GM18507 (cell line): ENCODE results near the gene C1orf167.

Experiments
- DNase-seq: peaks from one replicate; pipeline ENCODE4 v3.0.0; 2011; ENCODE audit warnings: low read depth; ENCODE audit not compliant: insufficient read length; ENCODE audit errors: extremely low spot score
- FAIRE-seq: peaks from 2 replicates; lab custom pipeline; 2011; peaks lifted over from hg19 to GRCh38; lab: Jason Lieb, UNC

C1orf167 gene

DNA sequence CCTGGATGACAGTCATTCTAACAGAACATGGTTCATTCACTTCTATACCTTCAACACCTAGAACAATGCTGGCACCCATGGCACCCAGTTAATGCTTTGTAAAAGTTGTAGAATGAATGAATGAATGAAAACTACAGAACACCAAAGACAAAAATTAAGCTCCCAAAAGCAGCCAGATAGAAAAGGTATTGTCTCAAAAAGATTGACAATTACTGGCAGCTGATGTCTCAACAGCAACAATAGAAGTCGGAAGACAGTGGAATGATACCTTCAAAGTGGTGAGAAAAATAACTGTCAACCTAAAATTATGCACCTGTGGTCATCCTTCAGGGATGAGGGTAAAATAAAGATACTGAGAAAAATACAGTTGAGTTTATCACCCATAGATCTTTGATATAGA lies 4.9 kb upstream of the C1orf167 start:
- FAIRE-seq (no peak), DNase-seq (no peak)

DNA sequence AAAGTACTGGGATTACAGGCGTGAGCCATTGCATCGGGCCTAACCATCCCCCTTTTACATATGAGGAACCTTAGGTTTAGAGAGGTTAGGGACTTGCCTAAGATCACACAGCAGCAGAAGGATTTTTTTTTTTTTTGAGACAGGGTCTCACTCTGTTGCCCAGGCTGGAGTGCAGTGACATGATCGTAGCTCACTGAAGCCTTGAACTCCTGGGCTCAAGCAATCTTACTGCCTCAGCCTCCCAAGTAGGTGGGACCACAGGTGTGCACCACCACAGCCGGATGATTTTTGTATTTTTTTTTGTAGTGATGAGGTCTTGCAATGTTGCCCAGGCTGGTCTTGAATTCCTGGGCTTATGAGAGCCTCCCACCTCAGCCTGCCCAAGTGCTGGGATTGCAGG lies 2.2 kb upstream of the C1orf167 start:
- no peak for DNase-seq
- FAIRE-seq, result no peak

DNA sequence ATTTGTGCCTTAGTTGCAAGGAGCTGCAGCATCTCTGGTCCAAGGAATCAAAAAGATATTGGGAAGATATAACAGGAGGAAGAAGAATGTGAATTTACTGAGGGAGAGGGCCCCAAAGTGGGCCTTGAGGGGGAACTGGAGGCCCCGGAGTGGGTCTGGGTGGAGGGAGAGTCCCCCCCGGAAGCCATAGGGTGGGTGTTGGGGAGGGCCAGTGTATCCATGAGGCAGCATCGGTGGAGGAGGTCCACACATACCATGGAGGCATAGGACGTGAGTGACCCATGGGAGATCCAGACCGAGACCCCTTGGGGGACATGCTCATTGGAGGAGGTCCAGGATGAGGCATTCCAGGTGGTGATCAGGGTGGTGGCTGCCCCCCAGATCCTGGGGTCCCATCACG lies 708 bp upstream of the C1orf167 start:
- FAIRE-seq (no peak), DNase-seq (no peak)

DNA sequence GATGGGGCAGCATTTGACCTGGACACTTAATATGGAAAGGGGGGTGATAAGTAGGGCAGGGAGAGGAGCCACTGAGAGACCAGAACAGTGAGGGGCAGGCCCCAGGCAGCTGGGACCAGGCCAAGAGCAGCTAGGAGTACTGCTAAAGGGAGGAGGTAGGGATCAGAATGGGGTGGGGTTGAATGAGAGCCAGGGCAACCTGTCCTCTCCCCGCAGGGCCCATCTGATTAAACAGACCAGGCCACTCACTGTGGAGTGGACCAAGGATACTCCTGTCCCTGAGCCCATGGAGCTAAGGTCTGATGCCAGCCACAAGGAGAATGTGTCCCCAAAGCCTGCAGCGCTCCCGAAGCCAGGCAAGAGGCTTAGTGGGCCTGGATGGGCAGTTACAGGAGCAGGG lies 2.1 kb downstream of the C1orf167 start:
- DNase-seq, result no peak
- no peak for FAIRE-seq

DNA sequence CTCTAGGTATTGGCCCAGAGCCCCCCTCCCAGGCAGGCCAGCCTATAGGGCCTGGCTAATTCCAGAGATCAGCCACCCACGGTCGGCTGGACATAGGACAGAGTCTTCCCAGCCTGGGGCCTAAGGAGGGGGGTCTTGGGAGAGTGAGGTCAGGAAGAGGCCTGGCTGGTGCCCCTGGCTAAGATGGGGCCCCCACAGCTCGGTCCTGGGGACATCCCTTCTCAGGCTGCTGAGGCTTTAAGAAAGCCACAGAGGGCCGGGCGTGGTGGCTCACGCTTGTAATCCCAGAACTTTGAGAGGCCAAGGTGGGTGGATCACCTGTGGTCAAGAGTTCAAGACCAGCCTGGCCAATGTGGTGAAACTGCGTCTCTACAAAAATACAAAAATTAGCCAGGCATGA lies 2.5 kb downstream of the C1orf167 start:
- DNase-seq (no peak), FAIRE-seq (no peak)

DNA sequence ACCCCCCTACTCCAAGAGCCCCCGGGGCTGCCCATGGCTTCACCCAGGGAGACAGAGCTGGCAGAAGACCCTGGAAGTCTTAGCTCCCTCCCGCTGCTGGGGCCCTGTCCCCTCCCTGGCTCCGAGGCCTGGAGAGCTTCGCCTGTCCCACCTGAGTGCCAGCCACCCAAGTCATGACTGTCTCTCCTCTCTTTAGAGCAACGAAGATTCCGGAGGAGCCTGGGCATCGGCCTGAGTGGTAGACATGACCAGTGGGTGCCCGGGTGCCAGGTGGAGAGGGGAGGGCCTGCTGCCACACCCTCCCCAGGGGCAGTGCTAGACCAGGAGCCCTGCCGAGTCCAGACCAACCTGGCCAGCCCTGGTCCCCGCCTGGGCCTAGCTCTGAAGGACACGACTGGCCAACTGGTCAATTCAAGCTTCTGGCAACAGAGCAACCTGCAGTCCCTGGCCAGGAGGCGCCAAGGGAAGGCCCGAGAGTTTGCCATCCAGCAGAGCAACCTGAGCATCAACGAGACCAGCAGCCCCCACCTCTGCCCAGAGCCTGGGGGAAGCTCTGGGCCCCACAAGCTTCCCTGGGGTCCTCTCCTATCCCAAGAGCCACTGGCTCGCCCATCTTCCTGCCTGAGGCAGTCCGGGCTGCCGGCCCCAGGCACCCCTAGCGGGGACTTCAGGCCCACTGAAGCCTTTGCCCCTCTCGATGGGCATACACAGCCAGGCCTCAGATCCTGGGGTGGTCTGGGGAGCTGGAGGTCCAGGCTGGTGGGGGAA lies 3.9 kb downstream of the C1orf167 start:
- FAIRE-seq, result no peak
- no peak for DNase-seq

DNA sequence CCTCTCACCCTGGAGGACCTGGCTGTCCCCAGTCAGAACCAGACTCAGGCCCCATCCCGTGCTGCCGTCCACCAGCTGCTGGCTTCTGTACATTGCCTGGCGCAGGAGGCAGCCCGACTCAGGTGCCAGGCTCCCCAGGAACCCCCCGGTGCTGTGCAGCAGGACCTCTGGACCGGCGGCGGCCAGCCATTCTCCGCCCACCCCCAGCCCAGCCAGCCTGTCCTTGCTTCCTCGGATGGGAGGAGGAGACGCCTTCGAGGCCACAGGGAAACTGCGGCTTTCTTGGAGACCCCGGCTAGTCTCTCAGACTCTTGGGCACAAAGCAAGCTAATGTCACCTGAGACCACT lies 4.4 kb downstream of the C1orf167 start:
- no peak for FAIRE-seq

DNA sequence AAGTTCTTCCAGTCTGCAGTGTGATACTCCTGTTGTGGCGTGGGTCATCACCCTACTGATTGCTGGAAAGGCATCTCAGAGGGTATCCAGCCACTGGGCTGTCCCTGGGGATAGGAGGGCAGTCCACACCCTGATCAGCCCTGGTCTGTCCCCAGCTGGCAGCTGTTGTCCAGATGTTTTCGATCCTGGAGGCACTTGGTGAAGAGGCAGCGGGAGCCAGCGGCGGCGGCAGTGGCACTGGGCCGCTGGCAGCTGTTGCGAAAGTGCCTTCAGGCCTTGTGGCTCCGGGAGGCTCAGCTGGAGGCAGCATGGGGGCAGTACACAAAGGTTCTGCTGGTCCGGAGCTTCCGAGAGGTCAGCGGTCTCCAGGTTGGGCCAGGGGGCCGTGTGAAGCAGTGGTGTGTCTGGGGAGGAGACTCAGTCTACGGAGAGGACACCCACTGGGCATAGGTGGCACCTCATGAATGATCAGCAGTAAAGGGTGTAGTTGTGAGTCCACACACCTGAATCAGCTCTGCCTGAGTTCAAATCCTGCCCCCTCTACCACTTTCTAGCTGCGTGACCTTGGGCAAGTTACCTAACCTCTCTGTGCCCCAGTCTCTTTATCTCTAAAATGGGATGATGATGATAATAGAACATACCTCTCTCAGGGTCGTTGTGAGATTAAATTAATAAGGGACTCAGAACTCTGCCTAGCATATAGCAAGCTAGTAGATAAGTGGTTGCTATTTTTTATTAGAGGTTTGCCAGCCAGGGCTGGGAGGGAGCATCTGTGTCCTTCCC lies 6.1 kb downstream of the C1orf167 start:
- DNase-seq, result no peak
- FAIRE-seq, result no peak

More for the DNA sequence above, 4.4 kb downstream of the C1orf167 start:
- no peak for DNase-seq

DNA sequence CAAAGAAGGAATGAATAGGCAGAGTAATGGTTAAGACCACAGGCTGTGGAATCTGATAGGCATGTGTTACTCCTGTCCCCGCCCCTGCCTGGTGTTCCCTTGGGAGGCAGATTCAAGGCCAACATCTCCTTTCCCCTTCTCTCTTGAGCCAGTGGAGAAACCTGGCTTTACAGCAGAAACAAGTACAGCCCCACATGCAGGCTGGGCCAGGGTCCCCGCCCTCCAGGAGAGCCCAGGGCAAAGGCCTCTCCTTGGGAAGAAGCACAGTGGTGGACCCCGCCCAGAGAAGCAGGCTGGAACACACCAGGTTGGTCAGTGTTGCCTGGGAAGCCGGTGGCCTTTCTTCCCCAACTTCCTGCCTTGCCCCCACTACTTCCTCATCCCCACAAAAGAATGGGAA lies 6.8 kb downstream of the C1orf167 start:
- FAIRE-seq (no peak), DNase-seq (no peak)

DNA sequence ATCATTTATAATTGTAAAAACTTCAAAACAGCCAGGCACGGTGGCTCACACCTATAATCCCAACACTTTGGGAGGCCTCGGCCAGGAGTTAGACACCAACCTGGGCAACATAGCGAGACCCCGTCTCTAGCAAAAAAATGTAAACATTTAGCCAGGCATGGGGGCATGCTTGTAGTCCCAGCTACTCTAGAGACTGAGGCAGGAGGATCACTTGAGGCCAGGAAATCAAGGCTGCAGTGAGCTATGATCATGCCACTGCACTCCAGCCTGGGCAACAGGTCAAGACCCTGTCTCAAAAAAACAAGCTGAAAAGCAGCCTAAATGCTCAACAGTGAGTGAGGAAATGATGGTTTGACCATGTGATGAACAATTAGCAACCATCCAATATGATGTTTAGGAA lies 7.3 kb downstream of the C1orf167 start:
- DNase-seq, result no peak
- no peak for FAIRE-seq

DNA sequence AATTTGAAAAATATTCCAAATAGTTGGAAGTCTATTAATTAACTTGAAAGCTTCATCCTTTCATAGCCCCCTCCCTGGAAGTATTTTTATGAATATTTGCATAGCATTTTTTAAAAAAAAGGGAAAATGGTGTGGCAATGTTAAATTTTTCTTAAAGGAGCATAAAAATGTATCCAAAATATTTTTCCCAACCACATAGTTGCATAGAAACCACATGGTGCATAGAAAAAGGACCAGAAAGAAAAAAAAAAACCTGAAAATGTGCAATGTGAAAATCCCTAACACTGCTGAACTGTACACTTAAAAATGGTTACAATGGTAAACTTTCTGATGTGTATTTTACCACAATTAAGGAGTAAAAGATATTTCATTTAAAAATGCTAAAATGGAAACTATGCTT lies 8.0 kb downstream of the C1orf167 start:
- FAIRE-seq (no peak), DNase-seq (no peak)

DNA sequence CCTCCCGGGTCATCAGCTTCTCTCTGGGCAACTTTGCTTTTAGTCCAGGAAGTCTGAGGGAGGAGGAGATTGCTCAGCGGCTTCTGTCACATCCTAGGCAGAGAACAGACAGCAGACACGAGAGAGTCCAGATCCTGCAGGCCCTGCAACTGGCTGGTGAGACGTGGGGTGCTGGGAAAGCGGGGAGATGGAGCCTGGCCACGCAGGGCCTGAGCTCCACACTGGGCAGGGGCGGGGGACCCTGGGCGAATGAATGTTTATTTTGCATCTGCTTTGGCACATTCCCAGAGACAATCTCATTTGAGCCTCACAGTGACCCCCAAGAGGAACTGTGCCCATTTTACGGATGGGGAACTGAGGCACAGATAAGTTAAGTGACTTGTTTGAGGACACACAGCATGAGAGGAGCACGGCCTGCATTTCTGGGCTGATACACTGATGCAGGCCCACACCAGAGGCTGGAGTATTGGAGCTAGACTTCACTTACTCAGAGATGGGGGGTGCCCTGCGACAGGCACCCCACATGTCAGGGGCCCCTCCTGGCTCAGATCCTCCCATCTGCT lies 9.6 kb downstream of the C1orf167 start:
- FAIRE-seq, result no peak
- DNase-seq, result no peak

DNA sequence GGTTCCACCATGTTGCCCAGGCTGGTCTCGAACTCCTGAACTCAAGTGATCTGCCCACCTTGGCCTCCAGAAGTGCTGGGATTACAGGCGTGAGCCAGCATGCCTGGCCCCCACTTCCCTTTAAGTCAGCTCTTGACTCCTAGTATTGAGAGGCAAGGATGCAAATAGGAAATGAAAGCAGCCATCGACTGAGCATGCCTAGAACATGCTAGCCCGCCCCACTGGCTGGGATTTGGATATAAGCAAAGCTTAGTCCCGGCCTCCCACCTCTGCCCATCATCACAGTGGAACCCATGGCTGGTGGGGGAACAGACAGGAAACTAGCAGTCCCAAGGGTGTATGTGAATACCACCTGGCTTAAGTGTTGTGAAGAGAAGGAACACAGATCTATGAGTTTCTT lies 10.5 kb downstream of the C1orf167 start:
- FAIRE-seq (no peak), DNase-seq (no peak)

DNA sequence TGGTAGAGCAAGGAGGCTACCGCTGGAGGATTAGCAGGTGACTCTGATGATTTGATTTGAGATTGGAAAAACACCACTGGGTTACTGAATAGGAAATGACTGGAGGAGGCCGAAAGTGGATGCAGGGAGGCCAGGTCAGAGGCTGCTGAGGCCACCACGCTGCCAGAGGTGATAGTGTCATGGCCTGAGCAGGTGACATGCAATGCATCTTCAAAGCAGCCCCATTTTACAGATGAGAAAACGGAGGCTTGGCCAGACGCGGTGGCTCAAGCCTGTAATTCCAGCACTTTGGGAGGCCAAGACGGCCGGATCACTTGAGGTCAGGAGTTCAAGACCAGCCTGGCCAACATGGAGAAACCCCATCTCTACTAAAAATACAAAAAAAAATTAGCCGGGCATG lies 12.8 kb downstream of the C1orf167 start:
- DNase-seq (no peak), FAIRE-seq (no peak)

DNA sequence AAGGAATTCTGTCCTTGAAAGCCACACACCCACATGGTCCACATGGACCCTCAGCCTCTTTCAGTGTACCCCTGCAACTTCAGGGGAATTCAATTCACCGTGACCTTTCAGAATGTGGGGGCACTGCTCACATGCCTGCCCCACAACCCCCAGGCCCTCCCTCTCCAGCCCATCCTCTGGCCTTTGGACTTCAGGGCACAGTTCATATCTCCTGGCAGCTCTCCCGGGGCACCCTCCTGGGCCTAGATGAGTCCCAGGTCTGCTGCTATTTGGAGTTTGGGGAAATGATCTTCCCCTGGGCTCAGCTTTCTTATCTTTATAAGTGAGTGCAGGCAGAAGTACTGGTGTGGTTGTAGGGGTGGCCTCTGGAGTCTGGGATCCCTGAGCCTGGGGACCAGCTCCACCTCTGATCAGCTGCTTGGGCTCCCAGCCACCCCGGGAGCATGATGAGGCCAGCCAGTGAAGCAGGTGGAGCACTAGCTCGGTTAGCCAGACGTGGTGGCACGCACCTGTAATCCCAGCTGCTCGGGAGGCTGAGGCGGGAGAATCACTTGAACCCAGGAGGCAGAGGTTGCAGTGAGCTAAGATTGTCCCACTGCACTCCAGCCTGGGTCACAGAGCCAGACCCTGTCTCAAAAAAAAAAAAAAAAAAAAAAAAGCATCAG lies 15.8 kb downstream of the C1orf167 start:
- FAIRE-seq (no peak), DNase-seq (no peak)

DNA sequence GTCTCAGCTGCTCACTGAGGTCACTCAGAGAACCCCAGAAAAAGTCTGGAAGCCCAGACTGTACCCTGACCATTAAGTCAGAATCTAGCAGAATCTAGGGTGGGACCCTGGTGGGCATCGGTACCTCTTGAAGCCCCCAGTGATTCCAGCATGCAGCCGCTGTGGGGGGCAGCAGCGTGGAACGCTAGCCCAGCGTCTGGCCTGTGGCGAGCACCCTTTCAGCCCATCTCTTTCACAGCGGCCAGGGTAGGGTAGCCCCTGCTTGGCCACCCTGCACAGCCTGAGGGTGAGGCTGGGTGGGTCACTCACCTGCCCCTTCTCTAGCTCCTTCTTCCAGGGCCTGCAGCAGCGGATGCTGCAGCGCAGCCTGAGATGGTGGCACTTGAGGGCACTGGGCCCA lies 16.3 kb downstream of the C1orf167 start:
- FAIRE-seq, result no peak
- DNase-seq, result no peak

DNA sequence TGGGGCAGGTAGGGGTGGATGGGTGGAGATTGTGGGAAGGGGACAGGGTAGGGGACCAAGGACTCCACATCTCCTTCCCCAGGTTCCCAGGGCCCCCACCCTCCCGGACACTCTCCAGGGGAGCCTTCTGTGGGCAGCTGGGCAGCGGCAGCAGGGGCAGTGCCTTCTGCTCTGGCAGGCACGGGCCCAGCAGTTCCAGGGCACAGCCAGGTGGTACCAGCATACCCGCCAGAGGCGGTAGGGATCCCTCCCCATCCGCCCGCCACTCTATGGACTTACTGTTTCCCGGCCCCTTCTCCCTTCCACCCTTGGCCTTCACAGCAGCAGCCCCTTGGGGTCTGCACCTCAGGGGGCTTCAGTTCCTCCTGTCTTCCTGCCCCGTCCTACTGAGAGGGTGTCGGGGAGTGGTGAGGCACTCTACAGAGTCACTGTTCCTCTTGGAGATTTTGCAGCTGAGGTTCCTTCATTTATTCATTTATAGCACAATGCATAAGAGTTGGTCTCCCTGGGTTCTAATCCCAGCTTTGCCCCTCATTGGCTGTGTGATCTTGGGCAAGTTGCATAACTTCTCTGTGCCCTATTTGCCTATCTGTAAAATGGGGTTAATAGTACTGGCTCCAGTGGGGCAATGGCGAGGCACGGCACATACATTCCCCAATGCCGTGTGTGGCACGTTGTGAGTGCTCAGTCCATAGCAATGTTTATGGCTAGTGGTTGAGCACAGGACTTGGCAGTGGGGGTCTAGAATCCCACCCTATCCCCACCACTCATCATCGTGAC lies 17.0 kb downstream of the C1orf167 start:
- FAIRE-seq, result no peak

DNA sequence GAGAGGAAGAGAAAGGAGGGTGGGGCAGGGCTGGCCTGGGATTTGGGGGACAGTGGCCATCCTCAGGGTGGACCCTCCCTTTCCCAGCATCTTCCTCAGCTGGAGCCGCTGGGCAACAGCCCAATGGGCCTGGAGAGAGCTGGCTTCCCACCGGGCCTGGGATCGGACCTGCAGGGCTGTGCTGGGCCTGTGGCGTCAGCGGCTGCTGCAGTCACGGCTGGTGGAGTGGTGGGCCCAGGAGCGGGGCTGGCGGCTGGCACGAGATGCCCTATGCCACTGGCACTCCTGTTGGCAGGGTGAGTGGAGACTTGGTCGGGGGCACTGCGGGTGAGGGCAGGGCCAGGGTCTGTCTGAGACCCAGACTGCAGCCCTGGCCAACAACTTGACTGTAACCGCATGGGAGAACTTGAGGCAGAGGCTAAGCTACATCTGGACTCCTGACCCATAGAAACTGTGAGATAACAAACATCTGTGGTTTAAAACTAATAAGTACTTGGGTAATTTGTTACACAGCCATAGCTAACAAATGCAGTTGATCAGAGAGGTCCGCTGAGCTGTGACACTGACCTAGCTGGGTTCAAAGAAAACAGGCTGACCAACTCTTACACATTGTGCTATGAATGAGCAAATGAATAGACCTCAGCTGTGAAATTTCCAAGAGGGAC lies 17.9 kb downstream of the C1orf167 start:
- FAIRE-seq, result no peak
- no peak for DNase-seq

More for the DNA sequence above, 17.0 kb downstream of the C1orf167 start:
- DNase-seq, result no peak
